Activated CD8-positive, alpha-beta memory T cell treated with anti-CD3 and anti-CD28 coated beads, Interleukin-2, amount 50 U/mL, for 1 hour (primary cell): ENCODE data around the gene CDHR1.
"Not testable (repeated sequence)": the region's sequence is repeated elsewhere in the genome, so short reads cannot be mapped to it uniquely, and the experiment has no call there.

Experiments
- DNase-seq: peaks from one replicate; pipeline ENCODE4 v3.0.0-alpha.2; 2020; ENCODE audit errors: extremely low read depth

The CDHR1 gene

GRCh38 chr10:84194424-84195043 is at the start of gene CDHR1:
CDHR1 (plus strand) TSS chr10:84194537; CDS start chr10:84194761, 224 bp downstream.
- DNase-seq, result no peak

- no peak for DNase-seq
Observed at GRCh38 chr10:84147347-84147746, 47.0 kb upstream of the CDHR1 start.

GRCh38 chr10:84148006-84148597 is 46.2 kb upstream of the CDHR1 start:
- not testable (repeated sequence) for DNase-seq

- no peak for DNase-seq
Observed at GRCh38 chr10:84149854-84150253, 44.5 kb upstream of the CDHR1 start.

- DNase-seq, result no peak
Observed at GRCh38 chr10:84152769-84153168, 41.6 kb upstream of the CDHR1 start.

- DNase-seq, result no peak
Observed at GRCh38 chr10:84155521-84155920, 38.8 kb upstream of the CDHR1 start.

GRCh38 chr10:84156009-84156408 is 38.3 kb upstream of the CDHR1 start:
- DNase-seq, result no peak

GRCh38 chr10:84156768-84157167 is 37.6 kb upstream of the CDHR1 start:
- peak; percentile 34 for DNase-seq

GRCh38 chr10:84158061-84158460 is 36.3 kb upstream of the CDHR1 start:
- no peak for DNase-seq

- DNase-seq, result no peak
Observed at GRCh38 chr10:84158550-84158949, 35.8 kb upstream of the CDHR1 start.

- no peak for DNase-seq
Observed at GRCh38 chr10:84159076-84159685, 35.2 kb upstream of the CDHR1 start.

GRCh38 chr10:84160663-84161362 is 33.5 kb upstream of the CDHR1 start:
- DNase-seq, result no peak

GRCh38 chr10:84163996-84164395 is 30.3 kb upstream of the CDHR1 start:
- no peak for DNase-seq

- DNase-seq, result no peak
Observed at GRCh38 chr10:84164442-84164841, 29.9 kb upstream of the CDHR1 start.

GRCh38 chr10:84166620-84167288 is 27.6 kb upstream of the CDHR1 start:
- DNase-seq, result no peak

- DNase-seq, result not testable (repeated sequence)
Observed at GRCh38 chr10:84167289-84167653, 27.1 kb upstream of the CDHR1 start.

- DNase-seq, result not testable (repeated sequence)
Observed at GRCh38 chr10:84168382-84168781, 26.0 kb upstream of the CDHR1 start.

- not testable (repeated sequence) for DNase-seq
Observed at GRCh38 chr10:84171237-84171636, 23.1 kb upstream of the CDHR1 start.

- DNase-seq, result not testable (repeated sequence)
Observed at GRCh38 chr10:84171700-84172466, 22.5 kb upstream of the CDHR1 start.

- DNase-seq, result no peak
Observed at GRCh38 chr10:84172467-84173356, 21.6 kb upstream of the CDHR1 start.
